ENCODE results near the gene KLF9. TPM values are rescaled to one million over a fixed set of nuclear protein-coding genes. Genes with fewer than 3 reads are reported as not detected.

Gene KLF9
- total RNA-seq, 1 experiment from 2014 or later: 18.1 TPM

- no peak for DNase-seq (ENCODE audit: low read depth)
Measured at GRCh38 chr9:70363760-70364159, 50.7 kb downstream of the KLF9 start.

GRCh38 chr9:70362952-70363351, 51.5 kb downstream of the KLF9 start:
- peak; percentile 49 for DNase-seq (ENCODE audit: low read depth)

DNA sequence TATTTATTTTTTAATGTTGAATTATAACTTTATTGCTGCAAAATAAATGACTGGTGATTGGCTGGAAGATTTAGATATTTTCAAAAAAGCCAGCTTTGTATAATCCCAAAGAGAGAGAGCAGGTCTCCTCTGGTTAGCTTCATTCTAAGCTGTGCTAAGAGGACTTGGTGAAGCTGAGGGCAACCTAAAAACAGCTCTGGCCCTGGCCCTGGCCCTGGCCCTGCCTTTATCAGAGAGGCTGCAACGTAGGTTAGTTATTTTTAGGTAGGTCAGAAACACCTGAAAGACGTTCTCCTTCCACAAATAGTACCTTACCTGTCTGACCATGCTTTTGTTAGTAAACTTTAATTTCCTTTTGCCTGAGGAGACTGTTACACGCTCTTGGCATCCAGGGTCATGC, 58.7 kb downstream of the KLF9 start:
- DNase-seq (ENCODE audit: low read depth): no peak

DNA sequence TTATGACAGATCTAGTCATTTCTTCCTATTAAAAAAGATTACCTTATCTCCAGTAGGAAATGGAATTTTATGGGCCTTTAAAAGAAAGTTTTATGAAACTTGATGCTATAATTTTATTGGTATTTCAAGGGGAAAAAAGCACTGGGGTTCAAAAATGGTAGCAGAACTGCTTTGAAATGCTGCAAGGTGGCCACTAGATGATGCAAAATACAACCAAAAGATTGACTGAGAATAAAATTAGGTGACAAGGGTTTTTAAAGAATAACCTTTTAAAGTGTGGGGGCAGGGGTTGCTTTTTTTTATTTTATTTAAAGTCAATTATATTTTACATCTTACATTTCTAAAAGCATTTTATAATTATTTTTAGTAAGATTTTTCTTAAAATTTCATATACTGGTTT, 61.7 kb downstream of the KLF9 start:
- DNase-seq (ENCODE audit: low read depth): peak; percentile 24

GRCh38 chr9:70352356-70352755, 62.1 kb downstream of the KLF9 start:
- peak; percentile 34 for DNase-seq (ENCODE audit: low read depth)

DNA sequence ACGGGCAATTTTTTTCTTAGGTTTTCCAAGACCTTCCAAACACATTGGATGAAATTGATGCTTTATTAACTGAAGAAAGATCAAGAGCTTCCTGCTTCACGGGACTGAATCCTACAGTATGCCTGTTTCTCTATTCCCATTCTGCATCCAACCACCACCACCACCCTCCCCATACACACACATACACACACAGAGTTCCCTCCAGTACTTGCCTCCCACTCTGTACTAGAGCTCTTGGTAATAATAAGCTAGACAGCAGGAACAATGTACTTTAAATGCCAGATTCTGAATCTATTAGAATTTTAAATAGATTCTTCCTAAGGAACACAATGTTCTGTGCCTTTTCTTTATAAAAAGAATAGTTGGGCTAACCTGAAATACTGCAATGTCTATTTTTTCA, 67.4 kb downstream of the KLF9 start:
- DNase-seq (ENCODE audit: low read depth): no peak

GRCh38 chr9:70340572-70340971, 73.9 kb downstream of the KLF9 start:
- peak; percentile 26 for DNase-seq (ENCODE audit: low read depth)

Other genes starting within 250 kb of the KLF9 start
- gene SMC5, start 155.7 kb downstream of the KLF9 start, total RNA-seq (2014; rRNA removed; shearing (Covaris generic)): 19.1 and 23.9 TPM in 2 replicates

All from RPMI7951 (cell line).